Stimulated activated CD4-positive, alpha-beta T cell treated with anti-CD3 and anti-CD28 coated beads, Interleukin-1b, Interleukin-23, amount 100 ng/mL, for 48 hours (primary cell): Measurements from ENCODE around the gene LAMB3.
"Not testable (repeated sequence)": the region's sequence is repeated elsewhere in the genome, so short reads cannot be mapped to it uniquely, and the experiment has no call there.

ENCODE experiments used
- DNase-seq: peaks from one replicate; pipeline ENCODE4 v3.0.0-alpha.2; 2020

Gene LAMB3

GRCh38 chr1:209652121-209652735 is at the start of gene LAMB3:
Gene LAMB3 (minus strand): TSS chr1:209652425. CDS start chr1:209650944, 1,481 bp downstream.
- no peak for DNase-seq

DNA sequence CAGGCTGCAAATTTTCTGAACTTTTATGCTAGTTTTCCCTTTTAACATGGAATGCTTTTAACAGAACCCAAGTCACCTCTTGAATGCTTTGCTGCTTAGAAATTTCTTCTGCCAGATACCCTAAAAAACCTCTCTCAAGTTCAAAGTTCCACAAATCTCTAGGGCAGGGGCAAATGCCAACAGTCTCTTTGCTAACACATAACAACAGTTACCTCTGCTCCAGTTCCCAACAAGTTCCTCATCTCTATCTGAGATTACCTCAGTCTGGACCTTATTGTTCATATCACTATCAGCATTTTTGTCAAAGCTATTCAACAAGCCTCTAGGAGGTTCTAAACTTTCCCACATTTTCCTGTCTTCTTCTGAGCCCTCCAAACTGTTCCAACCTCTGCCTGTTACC is 48.5 kb upstream of the LAMB3 start:
- not testable (repeated sequence) for DNase-seq

DNA sequence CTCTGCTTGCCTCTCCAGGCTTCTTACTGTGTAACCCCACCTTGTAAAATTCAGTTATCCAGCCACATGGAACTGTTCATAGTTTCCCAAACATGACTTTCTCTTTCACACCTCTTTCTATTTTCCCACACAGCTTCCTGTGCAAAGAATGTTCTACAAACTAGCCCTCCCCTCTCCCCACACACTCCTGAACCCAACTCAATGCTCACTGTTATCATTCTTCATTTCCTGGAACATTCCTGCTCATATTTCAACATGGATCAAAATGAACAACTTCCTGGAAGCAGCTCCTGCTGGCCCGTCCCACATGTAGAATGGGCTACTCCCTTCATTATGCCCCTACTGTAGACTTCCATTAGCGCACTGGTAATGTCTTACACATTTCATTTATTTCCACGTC is 44.9 kb upstream of the LAMB3 start:
- no peak for DNase-seq

DNA sequence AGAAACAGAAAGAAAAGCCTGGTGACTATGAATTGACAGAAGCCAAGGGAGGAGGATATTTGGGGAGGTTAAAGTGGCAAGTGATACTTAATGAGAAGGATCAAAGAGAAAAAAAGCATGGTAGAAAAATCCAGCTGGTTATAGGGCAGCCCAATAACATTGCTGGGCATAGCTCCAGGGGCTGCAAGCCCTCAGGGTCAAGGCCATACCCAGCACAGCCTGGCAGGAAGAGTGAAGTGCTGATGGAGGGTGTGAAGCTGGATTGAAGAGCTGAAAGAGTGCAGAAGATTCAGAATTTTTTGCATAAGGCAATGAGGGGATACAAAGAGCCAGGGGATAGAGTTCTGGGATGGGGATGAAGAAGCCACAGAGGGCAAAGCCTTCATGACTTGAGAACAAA is 44.4 kb upstream of the LAMB3 start:
- DNase-seq: no peak

DNA sequence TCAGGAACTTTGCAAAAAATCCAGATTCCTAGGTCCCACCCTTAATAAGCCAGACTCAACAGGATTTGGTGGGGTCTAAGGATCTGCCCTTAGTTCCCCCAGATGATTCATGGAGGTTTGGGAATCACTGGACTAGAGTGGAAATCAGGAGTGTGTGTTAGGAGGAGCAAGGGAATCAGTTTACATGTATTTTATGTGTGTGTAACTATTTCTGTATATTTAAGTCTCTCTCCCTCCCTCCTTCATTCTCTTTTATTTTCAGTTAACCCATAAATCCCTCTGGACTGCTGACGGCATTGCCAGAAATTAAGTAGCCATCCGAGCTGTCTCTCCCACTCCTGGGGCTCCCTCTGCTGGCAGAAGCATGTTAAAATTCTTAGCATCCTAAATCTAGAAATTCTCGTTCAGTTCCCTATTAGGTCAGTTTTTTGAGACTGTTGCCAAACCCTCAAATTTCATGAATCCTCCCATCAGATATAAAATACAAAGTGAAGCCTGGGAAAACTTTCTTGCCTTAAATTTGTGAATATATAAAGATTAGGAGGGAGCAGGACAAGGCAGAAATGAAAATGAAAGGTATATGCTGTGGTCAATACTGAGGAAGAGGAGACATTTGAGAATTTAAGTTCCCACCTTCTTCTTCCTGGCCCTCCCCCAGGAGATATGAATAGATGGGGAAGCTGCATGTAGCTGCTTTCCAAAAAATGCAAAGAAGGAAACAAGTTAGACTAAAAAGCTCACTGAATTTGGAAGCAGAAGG is 40.7 kb upstream of the LAMB3 start:
- peak; percentile 72 for DNase-seq

DNA sequence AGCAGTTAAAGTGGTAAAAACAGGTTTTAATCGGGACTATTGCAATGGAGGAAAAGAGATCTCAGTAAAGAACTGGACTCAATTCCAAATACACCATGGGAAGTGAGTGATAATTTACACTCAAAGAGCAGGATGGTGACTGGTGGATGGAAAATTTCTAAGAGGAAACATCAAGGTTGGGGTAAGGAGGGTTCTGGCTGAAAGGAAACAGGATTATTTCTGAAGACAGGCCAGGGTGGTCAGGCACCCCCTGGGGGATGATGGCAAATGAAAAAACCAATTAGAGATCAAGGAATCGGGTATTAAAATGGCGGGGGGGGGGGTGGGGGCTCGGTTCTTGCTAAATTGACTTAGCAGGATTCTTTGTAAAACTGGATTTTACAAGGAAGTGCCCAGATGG is 40.1 kb upstream of the LAMB3 start:
- DNase-seq: no peak

GRCh38 chr1:209691237-209691636 is 39.0 kb upstream of the LAMB3 start:
- no peak for DNase-seq

- no peak for DNase-seq
These were observed 37.3 kb upstream of the LAMB3 start for GRCh38 chr1:209689477-209689876.

DNA sequence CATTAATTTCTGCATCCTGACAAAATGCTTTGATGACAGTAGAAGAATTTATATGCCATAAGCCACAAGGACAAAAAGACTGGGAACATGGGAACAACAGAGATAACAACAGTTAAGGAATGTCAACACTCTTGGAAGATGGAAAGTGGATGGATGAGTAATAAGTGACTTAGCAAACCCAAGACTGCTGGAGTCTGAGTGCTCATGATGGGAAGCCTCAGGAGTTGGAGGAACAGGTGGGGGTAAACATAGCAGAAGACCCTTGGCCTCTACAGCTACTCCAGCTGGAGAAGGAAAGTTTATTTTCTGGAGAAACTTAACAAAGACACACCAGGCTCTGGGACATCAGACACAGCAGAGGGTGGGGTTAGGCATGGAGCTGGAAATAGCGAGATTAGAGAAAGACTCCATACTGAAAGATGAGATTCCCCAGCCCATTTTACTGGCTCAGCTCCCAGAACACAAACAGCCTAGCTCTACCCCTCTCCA is 36.6 kb upstream of the LAMB3 start:
- DNase-seq: no peak

DNA sequence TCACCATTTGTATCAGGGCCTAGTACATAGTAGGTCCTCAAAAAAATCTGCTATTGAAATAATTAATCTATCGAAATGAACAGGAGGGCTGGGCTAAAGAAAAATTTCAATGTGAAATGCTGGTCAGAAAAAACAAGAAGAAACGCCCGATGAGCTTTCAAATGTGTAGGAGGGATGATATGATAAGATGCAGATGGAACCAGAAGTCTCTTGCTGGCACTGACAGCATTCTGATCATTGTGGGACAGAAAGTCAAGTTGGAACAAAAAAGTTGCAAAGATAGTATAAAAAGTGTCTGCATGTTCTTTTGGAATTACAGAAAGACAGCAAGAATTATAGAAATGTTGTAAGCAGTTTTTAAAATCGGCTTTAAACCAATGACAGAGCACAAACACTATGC is 34.1 kb upstream of the LAMB3 start:
- no peak for DNase-seq

DNA sequence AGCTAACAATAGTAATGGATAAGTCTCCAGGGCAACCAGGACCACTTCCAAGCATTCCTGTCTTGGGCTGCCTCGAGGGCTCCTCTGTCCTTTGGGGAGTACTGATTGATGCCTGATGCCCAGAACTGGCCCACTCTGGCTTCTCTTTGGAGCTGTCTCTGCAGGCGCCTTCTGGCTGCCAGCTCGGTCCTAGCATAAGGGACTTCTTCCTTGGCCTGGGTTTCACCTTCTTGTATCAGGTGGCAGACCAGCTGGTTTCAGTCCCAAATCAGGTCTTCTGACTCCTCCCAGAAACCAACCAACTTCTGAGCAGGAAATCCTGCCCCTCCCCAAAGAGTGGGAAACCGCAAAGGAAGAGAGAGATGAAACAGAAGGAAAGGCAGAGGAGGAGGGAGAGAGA is 33.6 kb upstream of the LAMB3 start:
- peak; percentile 7 for DNase-seq

DNA sequence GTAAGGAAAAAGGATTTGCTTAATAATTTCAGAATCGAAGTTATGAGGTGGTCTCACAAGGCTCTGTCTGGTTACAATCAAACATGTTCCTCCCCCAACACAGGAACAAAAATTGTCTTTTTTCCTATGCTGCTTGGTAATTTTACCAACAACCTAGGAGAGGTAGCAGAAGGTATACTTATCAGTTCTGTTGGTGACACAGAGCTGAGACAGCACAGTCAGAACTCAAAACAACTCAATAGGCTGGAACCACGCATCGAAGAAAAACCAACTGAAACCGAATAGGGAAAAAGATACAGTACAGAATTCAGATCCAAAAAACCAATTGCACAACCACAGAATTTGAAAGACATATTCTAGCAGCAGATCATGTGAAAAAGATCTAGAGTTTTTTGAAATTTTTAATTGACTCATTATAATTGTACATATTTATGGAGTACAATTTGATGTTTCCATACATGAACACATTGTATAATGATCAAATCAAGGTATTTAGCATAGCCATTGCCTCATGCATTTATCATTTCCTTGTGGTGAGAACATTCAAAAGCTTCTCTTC is 26.8 kb upstream of the LAMB3 start:
- no peak for DNase-seq

DNA sequence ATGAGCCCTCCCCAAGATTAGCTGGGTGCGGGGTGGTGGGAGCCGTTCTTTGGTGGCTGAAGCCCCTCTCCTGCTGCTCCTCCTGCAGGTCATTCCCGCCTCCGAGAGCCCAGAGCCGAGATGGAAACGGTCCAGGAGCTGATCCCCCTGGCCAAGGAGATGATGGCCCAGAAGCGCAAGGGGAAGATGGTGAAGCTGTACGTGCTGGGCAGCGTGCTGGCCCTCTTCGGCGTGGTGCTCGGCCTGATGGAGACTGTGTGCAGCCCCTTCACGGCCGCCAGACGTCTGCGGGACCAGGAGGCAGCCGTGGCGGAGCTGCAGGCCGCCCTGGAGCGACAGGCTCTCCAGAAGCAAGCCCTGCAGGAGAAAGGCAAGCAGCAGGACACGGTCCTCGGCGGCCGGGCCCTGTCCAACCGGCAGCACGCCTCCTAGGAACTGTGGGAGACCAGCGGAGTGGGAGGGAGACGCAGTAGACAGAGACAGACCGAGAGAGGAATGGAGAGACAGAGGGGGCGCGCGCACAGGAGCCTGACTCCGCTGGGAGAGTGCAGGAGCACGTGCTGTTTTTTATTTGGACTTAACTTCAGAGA is 23.4 kb upstream of the LAMB3 start:
- DNase-seq: no peak

- peak; percentile 51 for DNase-seq
These were observed 22.8 kb upstream of the LAMB3 start, which contains the start of gene G0S2 for GRCh38 chr1:209674957-209675564. Gene G0S2 (plus strand): TSS chr1:209675412. CDS start chr1:209675685, 273 bp downstream.

DNA sequence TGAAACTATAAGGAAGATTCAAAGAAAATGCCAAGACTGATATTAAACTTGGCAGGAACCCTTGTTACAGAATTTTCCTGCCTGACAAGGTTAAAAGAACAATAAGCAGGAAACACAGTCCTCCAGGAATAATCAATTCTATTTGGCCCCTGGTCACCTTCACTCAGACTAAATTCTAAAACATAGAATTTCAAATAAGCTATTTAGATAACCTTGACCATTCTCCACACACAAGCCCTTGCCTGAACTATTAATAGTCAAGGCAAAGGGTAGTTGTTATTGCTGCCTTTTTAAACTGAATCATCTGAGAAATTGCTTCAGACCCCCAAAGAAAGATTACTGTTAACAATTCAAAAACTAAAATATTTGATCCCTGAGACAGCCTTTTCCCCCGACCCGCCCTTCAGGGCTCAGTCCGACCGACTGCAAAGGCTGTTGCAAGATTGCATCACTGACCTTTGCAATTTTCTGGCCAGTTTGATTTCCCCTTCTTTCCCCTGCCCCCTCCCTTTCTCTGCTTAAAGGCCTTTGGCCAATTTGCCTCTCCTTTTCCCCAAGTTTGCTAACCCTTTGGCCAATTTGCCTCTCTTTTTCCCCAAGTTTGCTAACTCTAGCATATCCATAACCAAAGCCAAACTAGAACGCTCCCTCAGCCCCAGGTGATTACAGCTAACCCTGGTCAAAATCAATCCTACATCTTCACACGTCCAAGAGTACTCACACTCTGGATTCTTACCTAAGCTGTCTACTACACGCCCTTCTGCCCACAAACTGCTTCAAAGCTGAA is 21.6 kb upstream of the LAMB3 start:
- DNase-seq: no peak

- peak; percentile 51 for DNase-seq
These were observed 20.7 kb upstream of the LAMB3 start for GRCh38 chr1:209672705-209673630.

GRCh38 chr1:209670441-209671082 is 18.3 kb upstream of the LAMB3 start:
- DNase-seq: no peak

- no peak for DNase-seq
These were observed 15.5 kb upstream of the LAMB3 start for GRCh38 chr1:209667708-209668107.

- DNase-seq: no peak
These were observed 14.9 kb upstream of the LAMB3 start for GRCh38 chr1:209667103-209667502.

GRCh38 chr1:209662879-209663327 is 10.7 kb upstream of the LAMB3 start:
- no peak for DNase-seq

DNA sequence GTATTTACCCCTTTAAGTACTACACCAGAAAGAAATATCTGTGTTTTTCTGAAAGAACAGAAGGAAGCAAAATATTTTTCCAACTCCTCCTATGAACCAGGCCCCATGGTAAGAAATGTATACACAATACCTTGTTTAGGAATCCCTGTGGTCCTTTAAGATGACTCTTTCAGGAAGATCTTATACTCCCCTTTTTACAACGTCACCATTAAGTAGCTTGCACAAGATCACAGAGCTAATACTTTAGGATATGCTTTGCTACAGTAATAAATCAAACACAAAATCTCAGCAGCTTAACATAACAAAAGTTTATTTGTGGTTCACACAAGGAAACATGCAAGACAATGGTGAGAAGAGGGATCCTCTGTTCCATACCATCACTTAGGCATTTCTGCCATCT is 8.8 kb upstream of the LAMB3 start:
- DNase-seq: no peak
